VCaP (cell line): ENCODE results near the gene PARVA.
"Not testable (repeated sequence)": the region's sequence is repeated elsewhere in the genome, so short reads cannot be mapped to it uniquely, and the experiment has no call there.

Experiments used
- H3K27ac ChIP-seq: fragments of 450-650 bp; 2 replicates; pipeline ENCODE4 v1.5.1; 2017
- TF ChIP-seq, protein P1 (sequence below): fragments of 450-650 bp; conservative IDR thresholded peaks from 2 replicates; pipeline ENCODE4 v1.5.1; 2017; ENCODE audit warnings: mild to moderate bottlenecking, moderate library complexity

PARVA gene

GRCh38 chr11:12354750-12355545, 22.4 kb upstream of the PARVA start:
- no peak overlapping the region for H3K27ac ChIP-seq
- TF ChIP-seq, protein P1, sequence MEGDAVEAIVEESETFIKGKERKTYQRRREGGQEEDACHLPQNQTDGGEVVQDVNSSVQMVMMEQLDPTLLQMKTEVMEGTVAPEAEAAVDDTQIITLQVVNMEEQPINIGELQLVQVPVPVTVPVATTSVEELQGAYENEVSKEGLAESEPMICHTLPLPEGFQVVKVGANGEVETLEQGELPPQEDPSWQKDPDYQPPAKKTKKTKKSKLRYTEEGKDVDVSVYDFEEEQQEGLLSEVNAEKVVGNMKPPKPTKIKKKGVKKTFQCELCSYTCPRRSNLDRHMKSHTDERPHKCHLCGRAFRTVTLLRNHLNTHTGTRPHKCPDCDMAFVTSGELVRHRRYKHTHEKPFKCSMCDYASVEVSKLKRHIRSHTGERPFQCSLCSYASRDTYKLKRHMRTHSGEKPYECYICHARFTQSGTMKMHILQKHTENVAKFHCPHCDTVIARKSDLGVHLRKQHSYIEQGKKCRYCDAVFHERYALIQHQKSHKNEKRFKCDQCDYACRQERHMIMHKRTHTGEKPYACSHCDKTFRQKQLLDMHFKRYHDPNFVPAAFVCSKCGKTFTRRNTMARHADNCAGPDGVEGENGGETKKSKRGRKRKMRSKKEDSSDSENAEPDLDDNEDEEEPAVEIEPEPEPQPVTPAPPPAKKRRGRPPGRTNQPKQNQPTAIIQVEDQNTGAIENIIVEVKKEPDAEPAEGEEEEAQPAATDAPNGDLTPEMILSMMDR = no peak

- TF ChIP-seq, protein P1 = no peak
- no peak overlapping the region for H3K27ac ChIP-seq
Measured at GRCh38 chr11:12356944-12357655, 20.3 kb upstream of the PARVA start.

- not testable (repeated sequence) for H3K27ac ChIP-seq
Measured at GRCh38 chr11:12357697-12358096, 19.7 kb upstream of the PARVA start.

DNA sequence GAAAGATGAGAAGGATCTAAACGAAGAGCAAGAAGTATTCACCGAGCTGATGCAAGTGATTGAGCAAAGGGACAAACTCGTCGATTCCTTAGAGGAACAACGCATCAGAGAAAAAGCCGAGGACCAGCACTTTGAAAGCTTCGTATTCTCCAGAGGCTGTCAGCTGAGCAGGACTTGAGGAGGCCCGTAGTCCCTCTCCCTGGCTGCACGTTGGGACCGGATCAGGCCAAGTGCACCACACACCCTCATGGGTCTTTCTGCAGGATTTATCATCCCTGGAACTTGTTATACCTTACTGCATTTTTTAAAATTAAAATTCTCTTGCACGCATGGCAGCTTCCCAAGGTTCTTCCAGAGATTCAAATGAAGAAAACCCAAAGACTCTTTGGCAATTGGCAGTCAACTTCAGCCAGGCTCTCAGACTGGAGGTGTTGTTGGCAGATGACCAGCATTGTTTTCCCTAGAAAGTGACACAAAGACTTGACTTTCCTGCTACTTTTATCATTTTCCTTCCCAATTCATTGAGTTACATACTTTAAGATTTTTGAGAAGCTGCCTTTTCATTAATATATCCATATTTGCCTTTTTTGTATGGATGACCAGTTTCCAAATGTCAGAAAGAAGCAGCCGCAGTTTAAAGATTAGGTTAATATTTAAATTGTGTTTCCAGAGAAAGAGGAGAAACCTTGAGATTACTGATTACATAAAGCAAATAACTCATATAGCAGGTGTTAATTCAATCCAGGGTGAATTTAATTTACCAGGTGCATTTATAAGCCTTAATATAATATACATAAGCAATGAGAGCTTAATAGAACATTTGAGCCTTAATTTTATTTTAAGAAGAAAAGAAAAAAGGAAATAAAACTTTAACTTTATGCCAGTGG, 18.8 kb upstream of the PARVA start:
- TF ChIP-seq, protein P1 = no peak
- no peak overlapping the region for H3K27ac ChIP-seq

- H3K27ac ChIP-seq = no peak overlapping the region
- TF ChIP-seq, protein P1 = no peak
Measured at GRCh38 chr11:12359761-12360160, 17.6 kb upstream of the PARVA start.

DNA sequence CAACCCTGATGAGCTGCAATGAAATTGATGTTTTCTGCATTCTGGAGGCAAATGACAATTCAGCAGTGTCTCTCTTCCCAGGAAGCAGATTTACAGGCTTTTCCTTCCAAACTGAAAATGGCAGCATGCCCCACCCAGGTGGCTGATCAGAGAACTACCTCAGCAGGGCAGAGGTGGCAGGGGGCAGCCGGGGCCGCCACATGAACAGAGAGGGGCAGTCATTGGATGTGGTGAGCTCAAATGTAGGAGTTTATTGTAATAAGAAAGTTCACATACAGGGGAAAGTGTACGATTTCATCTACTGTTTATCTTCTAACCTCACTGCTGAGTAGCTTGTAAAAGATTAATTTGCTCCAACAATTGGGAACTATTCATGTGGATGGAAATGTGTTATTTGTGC, 15.7 kb upstream of the PARVA start:
- TF ChIP-seq, protein P1 = no peak; the same call in 1 of the 2 replicates
- H3K27ac ChIP-seq = peak overlapping the region; percentile 64

GRCh38 chr11:12362857-12363256, 14.5 kb upstream of the PARVA start:
- TF ChIP-seq, protein P1 = no peak
- H3K27ac ChIP-seq = no peak overlapping the region; the same call in 1 of the 2 replicates
